ENCODE results near the gene SRGAP1.

The SRGAP1 gene

DNA sequence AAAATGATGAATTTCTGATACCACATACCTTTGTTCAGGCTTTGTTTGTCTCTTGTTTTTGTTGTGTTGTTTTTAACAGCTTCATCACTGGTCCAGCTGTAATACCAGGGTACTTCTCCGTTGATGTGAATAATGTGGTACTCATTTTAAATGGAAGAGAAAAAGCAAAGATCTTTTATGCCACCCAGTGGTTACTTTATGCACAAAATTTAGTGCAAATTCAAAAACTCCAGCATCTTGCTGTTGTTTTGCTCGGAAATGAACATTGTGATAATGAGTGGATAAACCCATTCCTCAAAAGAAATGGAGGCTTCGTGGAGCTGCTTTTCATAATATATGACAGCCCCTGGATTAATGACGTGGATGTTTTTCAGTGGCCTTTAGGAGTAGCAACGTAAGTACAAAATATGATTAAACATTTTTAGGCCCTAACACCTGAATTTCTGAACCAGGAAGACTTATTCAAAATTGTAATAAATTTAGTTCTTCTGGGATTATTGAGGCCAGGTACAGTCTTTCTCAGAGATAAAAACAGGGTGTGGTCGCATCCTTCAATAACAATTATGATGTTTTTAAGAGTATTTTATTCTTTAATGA is 42.4 kb upstream of the SRGAP1 start:
- H3K4me1 ChIP-seq (ENCODE audit: control insufficient read depth in 2 of 2, insufficient read depth in 1 of 2, low read depth in 1 of 2, low read length in 2 of 2), result no peaks in the 10 kb centered on the region
- no peak overlapping the region for H2BK120ac ChIP-seq (ENCODE audit: low read depth, low read length)
- H3K27me3 ChIP-seq (ENCODE audit: control insufficient read depth in 3 of 3, insufficient read depth in 3 of 3, low read depth in 1 of 3, low read length in 3 of 3), result no peaks in the 10 kb centered on the region
- DNase-seq (ENCODE audit: low spot score), result no peak
- H3K4ac ChIP-seq (ENCODE audit: low read length), result no peak overlapping the region
- H3K27ac ChIP-seq (replicated peaks; ENCODE audit: low read length), result no peak overlapping the region
- H2AFZ ChIP-seq (ENCODE audit: low read length), result no peak overlapping the region
- H3K9ac ChIP-seq (ENCODE audit: low read depth, low read length, poor library complexity), result no peak overlapping the region
- H4K91ac ChIP-seq (ENCODE audit: low read depth, low read length, poor library complexity), result no peak overlapping the region
- H2BK12ac ChIP-seq (ENCODE audit: low read length), result no peak overlapping the region
- WGBS, 2 donors (ENCODE audit: extremely low coverage in 2 of 2, insufficient read length in 2 of 2, insufficient replicate concordance in 1 of 2), result no CpG with 5 or more reads among the region's 6 CpGs
- no peak overlapping the region for H3K18ac ChIP-seq (ENCODE audit: low read length)
- H2BK15ac ChIP-seq (ENCODE audit: low read length), result no peak overlapping the region
- no peak overlapping the region for H2AK5ac ChIP-seq (ENCODE audit: low read depth, low read length)
- H3K79me1 ChIP-seq (ENCODE audit: low read depth, low read length), result no peaks in the 10 kb centered on the region
- no peak overlapping the region for H3K4me3 ChIP-seq (ENCODE audit: low read length in 2 of 2)
- no peak overlapping the region for H3K4me2 ChIP-seq (ENCODE audit: insufficient read depth, low read length, poor library complexity, severe bottlenecking)
- no peak overlapping the region for H3K14ac ChIP-seq (ENCODE audit: low read length)
- no peak overlapping the region for H2BK5ac ChIP-seq (ENCODE audit: low read length)
- H3K9me3 ChIP-seq (replicated peaks in 1 of 2; ENCODE audit: control insufficient read depth in 2 of 2, insufficient read depth in 1 of 2, low read depth in 1 of 2, low read length in 2 of 2), result no peaks in the 10 kb centered on the region
- peaks cover 2 to 30% of the 10 kb centered on the region in 2 donors for H3K36me3 ChIP-seq (replicated peaks in 1 of 2; ENCODE audit: control insufficient read depth in 2 of 2, insufficient read depth in 2 of 2, low read length in 2 of 2)
- H3K23ac ChIP-seq (ENCODE audit: low read depth, low read length, poor library complexity), result no peak overlapping the region
- H4K8ac ChIP-seq (ENCODE audit: low read depth, low read length), result no peak overlapping the region

DNA sequence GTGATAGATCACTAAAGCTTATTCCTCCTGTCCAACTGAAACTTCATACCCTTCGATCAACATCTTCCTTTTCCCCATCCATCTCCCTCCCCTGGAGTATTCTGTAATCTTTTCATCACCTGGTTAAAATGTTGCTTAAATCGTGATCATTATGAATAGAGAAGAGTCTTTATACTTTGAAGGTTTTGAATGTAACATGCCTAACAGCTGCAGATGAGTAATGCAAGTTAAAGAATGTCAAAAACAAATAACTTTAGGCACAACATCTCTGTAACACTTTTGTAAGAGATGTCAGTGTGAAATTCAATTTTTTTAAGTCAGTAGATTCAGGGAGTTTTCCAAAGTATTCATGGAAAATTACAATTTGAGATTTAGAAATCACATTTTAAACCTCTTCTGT is 39.8 kb upstream of the SRGAP1 start:
- no peak overlapping the region for H2BK15ac ChIP-seq (ENCODE audit: low read length)
- no peak overlapping the region for H3K27ac ChIP-seq (replicated peaks; ENCODE audit: low read length)
- H2BK120ac ChIP-seq (ENCODE audit: low read depth, low read length), result no peak overlapping the region
- H3K36me3 ChIP-seq (replicated peaks in 1 of 2; ENCODE audit: control insufficient read depth in 2 of 2, insufficient read depth in 2 of 2, low read length in 2 of 2), result peaks cover 3 to 51% of the 10 kb centered on the region in 2 donors
- H2AFZ ChIP-seq (ENCODE audit: low read length), result no peak overlapping the region
- no peak overlapping the region for H3K23ac ChIP-seq (ENCODE audit: low read depth, low read length, poor library complexity)
- DNase-seq (ENCODE audit: low spot score), result no peak
- H3K27me3 ChIP-seq (ENCODE audit: control insufficient read depth in 3 of 3, insufficient read depth in 3 of 3, low read depth in 1 of 3, low read length in 3 of 3), result no peaks in the 10 kb centered on the region
- no peak overlapping the region for H3K18ac ChIP-seq (ENCODE audit: low read length)
- no peak overlapping the region for H3K9ac ChIP-seq (ENCODE audit: low read depth, low read length, poor library complexity)
- H4K8ac ChIP-seq (ENCODE audit: low read depth, low read length), result no peak overlapping the region
- no peaks in the 10 kb centered on the region for H3K4me1 ChIP-seq (ENCODE audit: control insufficient read depth in 2 of 2, insufficient read depth in 1 of 2, low read depth in 1 of 2, low read length in 2 of 2)
- no peak overlapping the region for H3K4me3 ChIP-seq (ENCODE audit: low read length in 2 of 2)
- WGBS, 2 donors (ENCODE audit: extremely low coverage in 2 of 2, insufficient read length in 2 of 2, insufficient replicate concordance in 1 of 2), result no CpG with 5 or more reads among the region's 2 CpGs
- no peaks in the 10 kb centered on the region for H3K9me3 ChIP-seq (replicated peaks in 1 of 2; ENCODE audit: control insufficient read depth in 2 of 2, insufficient read depth in 1 of 2, low read depth in 1 of 2, low read length in 2 of 2)
- no peak overlapping the region for H3K4ac ChIP-seq (ENCODE audit: low read length)
- no peaks in the 10 kb centered on the region for H3K79me1 ChIP-seq (ENCODE audit: low read depth, low read length)
- H4K91ac ChIP-seq (ENCODE audit: low read depth, low read length, poor library complexity), result no peak overlapping the region
- no peak overlapping the region for H3K4me2 ChIP-seq (ENCODE audit: insufficient read depth, low read length, poor library complexity, severe bottlenecking)
- H2BK12ac ChIP-seq (ENCODE audit: low read length), result no peak overlapping the region
- no peak overlapping the region for H3K14ac ChIP-seq (ENCODE audit: low read length)
- H2BK5ac ChIP-seq (ENCODE audit: low read length), result no peak overlapping the region
- no peak overlapping the region for H2AK5ac ChIP-seq (ENCODE audit: low read depth, low read length)

DNA sequence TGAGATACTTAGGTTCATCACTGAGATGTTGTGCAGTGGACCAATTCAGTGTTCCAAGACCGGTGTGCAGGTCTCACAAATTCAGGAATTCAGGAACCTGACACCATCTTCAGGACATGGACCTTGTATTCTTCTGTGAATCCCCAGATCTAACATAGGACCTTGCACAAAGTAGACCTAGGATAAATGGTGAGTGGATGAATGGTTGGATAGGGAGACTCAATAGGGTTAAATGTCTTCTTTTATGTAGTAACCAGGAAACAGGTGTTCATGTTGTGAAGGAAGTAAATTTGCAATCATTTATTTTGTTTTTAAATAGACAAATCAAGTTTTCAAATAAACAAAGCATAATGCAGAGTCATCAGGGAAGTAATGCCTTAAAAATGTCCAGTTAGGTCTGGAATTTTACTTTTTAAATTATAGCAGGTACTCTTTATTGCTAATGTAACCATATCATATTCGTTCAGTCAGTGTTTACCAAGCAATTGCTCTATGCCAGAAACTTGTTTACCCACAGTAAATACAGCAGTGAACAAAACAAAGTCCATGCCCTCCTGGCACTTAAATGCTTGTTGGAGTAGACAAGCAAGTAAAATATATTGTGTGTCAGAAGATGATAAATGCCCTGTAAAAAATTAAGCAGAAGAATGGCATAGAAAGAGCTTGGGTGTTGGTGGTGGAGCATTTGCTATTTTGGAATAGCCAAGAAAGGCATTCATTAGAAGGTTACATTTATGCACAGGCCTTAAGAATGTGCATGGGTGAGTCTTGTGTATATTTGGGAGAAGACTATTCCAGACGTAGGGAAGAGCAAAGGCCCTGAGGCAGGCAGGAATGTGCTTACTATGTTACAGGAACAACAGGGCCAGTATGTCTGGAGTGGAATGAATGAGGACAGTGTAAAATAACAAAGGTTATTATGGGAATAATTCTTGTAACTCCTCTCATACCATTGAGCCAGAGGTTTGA is 38.5 kb upstream of the SRGAP1 start:
- Histone ChIP-seq H2BK5ac (ENCODE audit: low read length) (no peak overlapping the region), H2AK5ac (ENCODE audit: low read depth, low read length) (no peak overlapping the region), H3K4me2 (ENCODE audit: insufficient read depth, low read length, poor library complexity, severe bottlenecking) (no peak overlapping the region), H3K14ac (ENCODE audit: low read length) (no peak overlapping the region), H4K8ac (ENCODE audit: low read depth, low read length) (no peak overlapping the region), H2BK120ac (ENCODE audit: low read depth, low read length) (no peak overlapping the region), H4K91ac (ENCODE audit: low read depth, low read length, poor library complexity) (no peak overlapping the region), H3K18ac (ENCODE audit: low read length) (no peak overlapping the region), H3K9ac (ENCODE audit: low read depth, low read length, poor library complexity) (no peak overlapping the region), H2BK15ac (ENCODE audit: low read length) (no peak overlapping the region), H3K9me3 (replicated peaks in 1 of 2; ENCODE audit: control insufficient read depth in 2 of 2, insufficient read depth in 1 of 2, low read depth in 1 of 2, low read length in 2 of 2) (no peaks in the 10 kb centered on the region), H3K79me1 (ENCODE audit: low read depth, low read length) (no peaks in the 10 kb centered on the region), H3K4me3 (ENCODE audit: low read length in 2 of 2) (no peak overlapping the region), H3K4ac (ENCODE audit: low read length) (no peak overlapping the region), H3K23ac (ENCODE audit: low read depth, low read length, poor library complexity) (no peak overlapping the region), H2BK12ac (ENCODE audit: low read length) (no peak overlapping the region), H3K36me3 (replicated peaks in 1 of 2; ENCODE audit: control insufficient read depth in 2 of 2, insufficient read depth in 2 of 2, low read length in 2 of 2) (peaks cover 3 to 51% of the 10 kb centered on the region in 2 donors), H3K27me3 (ENCODE audit: control insufficient read depth in 3 of 3, insufficient read depth in 3 of 3, low read depth in 1 of 3, low read length in 3 of 3) (no peaks in the 10 kb centered on the region), H2AFZ (ENCODE audit: low read length) (no peak overlapping the region), H3K27ac (replicated peaks; ENCODE audit: low read length) (no peak overlapping the region), H3K4me1 (ENCODE audit: control insufficient read depth in 2 of 2, insufficient read depth in 1 of 2, low read depth in 1 of 2, low read length in 2 of 2) (no peaks in the 10 kb centered on the region)
- WGBS, 2 donors (ENCODE audit: extremely low coverage in 2 of 2, insufficient read length in 2 of 2, insufficient replicate concordance in 1 of 2), result no CpG with 5 or more reads among the region's 3 CpGs
- no peak for DNase-seq (ENCODE audit: low spot score)

DNA sequence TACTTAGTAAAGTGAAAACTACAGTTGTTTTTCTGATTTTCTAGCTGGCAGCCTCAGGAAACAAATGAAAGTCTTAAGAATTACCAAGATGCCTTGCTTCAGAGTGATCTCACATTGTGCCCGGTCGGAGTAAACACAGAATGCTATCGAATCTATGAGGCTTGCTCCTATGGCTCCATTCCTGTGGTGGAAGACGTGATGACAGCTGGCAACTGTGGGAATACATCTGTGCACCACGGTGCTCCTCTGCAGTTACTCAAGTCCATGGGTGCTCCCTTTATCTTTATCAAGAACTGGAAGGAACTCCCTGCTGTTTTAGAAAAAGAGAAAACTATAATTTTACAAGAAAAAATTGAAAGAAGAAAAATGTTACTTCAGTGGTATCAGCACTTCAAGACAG is 35.9 kb upstream of the SRGAP1 start:
- Histone ChIP-seq H4K8ac (ENCODE audit: low read depth, low read length) (no peak overlapping the region), H3K4me2 (ENCODE audit: insufficient read depth, low read length, poor library complexity, severe bottlenecking) (no peak overlapping the region), H3K4ac (ENCODE audit: low read length) (no peak overlapping the region), H3K18ac (ENCODE audit: low read length) (no peak overlapping the region), H3K9ac (ENCODE audit: low read depth, low read length, poor library complexity) (no peak overlapping the region), H2BK15ac (ENCODE audit: low read length) (no peak overlapping the region), H4K91ac (ENCODE audit: low read depth, low read length, poor library complexity) (no peak overlapping the region), H3K4me3 (ENCODE audit: low read length in 2 of 2) (no peak overlapping the region), H3K14ac (ENCODE audit: low read length) (no peak overlapping the region), H3K79me1 (ENCODE audit: low read depth, low read length) (no peaks in the 10 kb centered on the region), H2BK5ac (ENCODE audit: low read length) (no peak overlapping the region), H3K27ac (replicated peaks; ENCODE audit: low read length) (no peak overlapping the region), H3K27me3 (ENCODE audit: control insufficient read depth in 3 of 3, insufficient read depth in 3 of 3, low read depth in 1 of 3, low read length in 3 of 3) (no peaks in the 10 kb centered on the region), H3K4me1 (ENCODE audit: control insufficient read depth in 2 of 2, insufficient read depth in 1 of 2, low read depth in 1 of 2, low read length in 2 of 2) (no peaks in the 10 kb centered on the region), H3K9me3 (replicated peaks in 1 of 2; ENCODE audit: control insufficient read depth in 2 of 2, insufficient read depth in 1 of 2, low read depth in 1 of 2, low read length in 2 of 2) (no peaks in the 10 kb centered on the region), H2BK12ac (ENCODE audit: low read length) (no peak overlapping the region), H2AK5ac (ENCODE audit: low read depth, low read length) (no peak overlapping the region), H3K36me3 (replicated peaks in 1 of 2; ENCODE audit: control insufficient read depth in 2 of 2, insufficient read depth in 2 of 2, low read length in 2 of 2) (peaks cover 3 to 44% of the 10 kb centered on the region in 2 donors), H2AFZ (ENCODE audit: low read length) (no peak overlapping the region), H2BK120ac (ENCODE audit: low read depth, low read length) (no peak overlapping the region), H3K23ac (ENCODE audit: low read depth, low read length, poor library complexity) (no peak overlapping the region)
- no peak for DNase-seq (ENCODE audit: low spot score)
- WGBS, 2 donors (ENCODE audit: extremely low coverage in 2 of 2, insufficient read length in 2 of 2, insufficient replicate concordance in 1 of 2), result no CpG with 5 or more reads among the region's 5 CpGs

All from neuronal stem cell (in vitro differentiated cells).